Measurements from ENCODE around the gene CWF19L1.
"Not testable (repeated sequence)": the region's sequence is repeated elsewhere in the genome, so short reads cannot be mapped to it uniquely, and the experiment has no call there.

Gene CWF19L1

DNA sequence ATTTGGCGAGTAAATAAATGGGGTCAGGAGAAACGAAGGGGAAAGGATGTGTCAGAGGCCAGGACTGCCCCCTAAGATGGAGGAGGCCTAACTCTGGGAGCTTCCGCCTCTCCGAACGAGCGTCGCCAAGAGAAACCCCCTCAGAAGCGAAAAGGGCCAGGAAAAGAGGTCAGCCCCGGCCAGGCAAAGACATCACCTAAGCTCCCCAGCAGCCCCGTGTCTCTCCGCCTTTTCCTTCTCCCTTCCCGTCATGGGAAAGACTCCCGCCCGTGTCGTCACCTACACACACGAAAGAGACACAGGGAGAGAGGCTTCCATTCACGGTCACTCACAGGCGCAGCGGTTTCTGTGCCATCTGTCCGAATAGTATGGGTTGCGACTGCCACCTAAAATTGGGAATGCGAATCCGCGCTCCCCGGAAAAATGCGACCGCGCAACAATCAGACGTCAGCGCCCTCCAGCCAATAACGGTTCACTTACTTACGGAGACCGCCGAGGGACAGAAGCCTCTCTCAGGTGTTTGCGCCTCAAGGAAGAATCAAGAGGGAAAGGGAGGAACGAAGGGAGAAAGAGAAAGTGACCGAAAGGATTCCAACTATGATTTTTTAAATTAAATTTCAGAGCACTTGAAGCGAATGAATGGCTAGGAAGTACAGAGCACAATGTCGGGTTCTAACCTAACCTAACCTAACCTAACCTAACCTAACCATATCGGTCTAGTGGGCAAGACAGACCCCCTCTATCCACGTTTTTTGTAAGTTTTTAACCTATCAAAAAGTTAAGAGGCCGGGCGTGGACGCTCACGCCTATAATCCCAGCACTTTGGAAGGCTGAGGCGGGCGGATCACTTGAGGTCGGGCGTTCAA is at the start of gene CWF19L1:
TSS of gene CWF19L1 (minus strand) at position 400 of the 866 bp plus-strand sequence. CDS start at position 355, 45 bp downstream.
- peak; percentile 46 to 61 for DNase-seq

DNA sequence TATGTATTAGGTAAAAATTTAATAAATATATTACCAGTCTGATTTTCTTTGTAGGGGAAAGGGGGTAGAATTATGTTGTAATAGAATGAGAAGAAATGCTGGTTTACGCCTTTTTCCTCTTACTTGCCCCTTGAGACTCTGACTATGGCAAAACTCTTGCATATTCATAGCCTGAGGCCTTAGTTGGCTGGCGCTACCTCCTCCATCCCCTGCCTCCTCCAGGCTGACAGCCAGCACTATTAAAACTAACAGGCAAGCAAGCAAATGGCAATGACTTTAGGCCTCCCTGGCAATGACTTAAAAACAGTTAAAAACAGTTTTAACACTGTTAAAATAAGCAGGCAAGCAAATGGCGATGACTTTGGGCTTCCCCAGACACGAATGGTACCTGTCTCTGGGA is 48.2 kb upstream of the CWF19L1 start:
- no peak for DNase-seq

GRCh38 chr10:100311298-100311697 is 43.9 kb upstream of the CWF19L1 start:
- no peak for DNase-seq

- no peak for DNase-seq
These were observed 40.2 kb upstream of the CWF19L1 start for GRCh38 chr10:100307684-100308083.

DNA sequence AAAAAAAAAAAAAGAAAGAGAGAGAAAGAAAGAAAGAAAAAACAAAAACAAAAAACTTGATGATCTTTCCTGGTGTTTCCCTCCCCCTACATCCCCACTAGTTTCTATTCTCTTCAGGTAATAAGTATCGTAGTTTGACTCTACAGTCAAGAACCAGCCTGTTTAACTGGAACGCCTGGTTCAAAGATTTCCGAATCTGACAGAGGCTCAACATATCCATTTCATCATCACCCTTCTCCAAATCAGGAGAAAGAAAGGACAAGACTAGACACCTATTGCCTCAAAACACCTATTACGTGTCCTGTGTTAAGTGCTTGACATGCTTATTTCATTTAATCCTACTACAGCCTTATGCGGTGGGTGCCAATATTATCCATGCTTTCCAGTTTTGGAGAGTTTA is 39.4 kb upstream of the CWF19L1 start:
- DNase-seq, result no peak

DNA sequence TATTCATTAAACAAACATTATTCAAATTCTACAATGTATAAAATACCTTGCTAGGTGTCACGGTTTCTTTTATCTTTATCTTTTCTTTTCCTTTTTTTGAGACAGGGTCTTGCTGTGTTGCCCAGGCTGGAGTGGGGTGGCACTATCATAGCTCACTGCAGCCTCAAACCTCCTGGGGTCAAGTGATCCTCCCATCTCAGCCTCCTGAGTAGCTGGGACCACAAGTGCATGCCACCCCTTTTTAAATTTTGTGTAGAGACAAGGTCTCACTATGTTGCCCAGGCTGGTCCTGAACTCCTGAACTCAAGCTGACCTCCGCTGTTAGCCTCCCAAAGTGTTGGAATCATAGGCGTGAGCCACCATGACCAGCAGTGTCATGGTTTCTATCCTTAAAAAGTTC is 37.0 kb upstream of the CWF19L1 start:
- DNase-seq, result no peak

GRCh38 chr10:100303724-100304319 is 36.4 kb upstream of the CWF19L1 start:
- no peak for DNase-seq

- not testable (repeated sequence) for DNase-seq
These were observed 33.7 kb upstream of the CWF19L1 start for GRCh38 chr10:100301123-100301522.

DNA sequence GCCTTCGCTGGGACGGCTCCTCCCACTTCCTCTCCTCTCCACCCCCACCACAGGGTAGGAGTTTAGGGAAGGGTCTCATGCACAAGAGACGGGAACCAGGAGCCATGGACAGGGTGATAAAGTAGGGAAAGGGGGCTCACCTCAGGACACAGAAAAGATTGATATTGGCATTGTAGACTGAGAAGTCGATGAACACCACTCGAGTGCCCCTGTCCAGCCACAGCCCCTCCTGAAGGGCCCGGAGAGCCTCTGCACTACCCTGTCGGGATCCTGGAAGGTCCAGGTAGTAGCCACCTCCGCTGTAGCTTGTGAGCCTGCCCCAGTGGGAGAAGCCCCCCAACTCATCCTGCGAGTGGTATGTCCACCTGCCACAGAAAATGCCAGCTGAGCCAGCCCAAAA is 29.8 kb upstream of the CWF19L1 start:
- no peak for DNase-seq

DNA sequence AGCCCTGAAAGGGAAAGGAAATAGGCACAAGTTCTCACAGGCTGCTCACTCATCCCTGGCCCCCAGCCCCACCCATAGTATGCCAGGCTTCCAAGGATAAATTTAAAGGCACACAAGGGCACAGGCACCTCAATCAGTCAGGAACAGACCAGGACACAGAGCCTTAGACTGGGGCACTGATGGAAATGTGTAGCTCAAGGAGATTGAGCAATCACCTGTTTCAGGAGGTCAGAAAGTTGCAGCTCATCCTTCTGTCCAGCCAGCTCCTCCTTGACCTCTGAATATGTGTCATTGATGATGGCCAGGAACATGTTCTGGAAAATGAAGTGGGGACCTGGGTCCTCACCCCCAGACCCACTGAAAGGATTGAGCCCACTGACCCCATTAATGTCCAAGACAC is 25.6 kb upstream of the CWF19L1 start:
- no peak for DNase-seq

DNA sequence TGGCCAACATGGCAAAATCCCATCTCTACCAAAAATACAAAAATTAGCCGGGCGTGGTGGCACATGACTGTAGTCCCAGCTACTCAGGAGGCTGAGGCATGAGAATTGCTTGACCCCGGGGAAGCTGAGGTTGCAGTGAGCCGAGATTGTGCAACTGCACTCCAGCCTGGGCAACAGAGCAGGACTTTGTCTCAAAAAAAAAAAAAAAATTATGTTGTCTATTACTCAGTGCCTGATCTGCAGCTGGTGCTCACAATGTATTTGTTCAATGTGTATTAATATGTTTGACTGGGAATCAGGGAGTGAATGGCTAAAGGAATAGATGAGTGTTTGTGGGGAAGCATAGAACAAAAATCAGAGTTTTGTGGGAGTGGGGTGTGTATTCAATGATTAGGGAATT is 24.9 kb upstream of the CWF19L1 start:
- DNase-seq, result not testable (repeated sequence)

- no peak for DNase-seq
These were observed 23.9 kb upstream of the CWF19L1 start for GRCh38 chr10:100291356-100291755.

- DNase-seq, result no peak
These were observed 22.2 kb upstream of the CWF19L1 start for GRCh38 chr10:100289641-100290040.

DNA sequence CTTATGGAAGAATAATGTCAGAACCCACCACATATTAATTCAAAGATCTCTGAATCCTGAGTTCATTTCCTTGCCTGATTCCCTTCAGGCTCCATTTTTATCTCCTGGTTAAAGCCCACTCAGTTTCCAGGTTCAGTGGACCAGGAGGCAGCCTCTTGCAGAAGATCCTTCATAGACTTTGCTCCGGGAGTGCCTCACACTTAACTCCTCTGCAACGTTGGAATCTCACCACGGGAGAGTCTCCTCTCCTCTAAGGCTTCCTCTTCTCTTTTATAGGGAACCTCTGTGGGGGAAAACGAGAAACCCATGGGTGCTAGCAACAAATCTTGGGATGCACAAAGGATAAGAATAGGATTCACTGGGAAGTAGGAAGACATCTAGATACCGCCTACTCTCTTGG is 20.8 kb upstream of the CWF19L1 start:
- no peak for DNase-seq

GRCh38 chr10:100287756-100288155 is 20.3 kb upstream of the CWF19L1 start:
- no peak for DNase-seq

GRCh38 chr10:100286051-100287033 is 18.9 kb upstream of the CWF19L1 start, which contains the start of gene BLOC1S2:
Gene BLOC1S2 (minus strand): TSS chr10:100286680. CDS start chr10:100286659, 21 bp downstream.
- DNase-seq, result peak; percentile 80 to 96

- not testable (repeated sequence) for DNase-seq
These were observed 17.9 kb upstream of the CWF19L1 start for GRCh38 chr10:100285326-100285725.

GRCh38 chr10:100282907-100283306 is 15.5 kb upstream of the CWF19L1 start:
- no peak for DNase-seq

DNA sequence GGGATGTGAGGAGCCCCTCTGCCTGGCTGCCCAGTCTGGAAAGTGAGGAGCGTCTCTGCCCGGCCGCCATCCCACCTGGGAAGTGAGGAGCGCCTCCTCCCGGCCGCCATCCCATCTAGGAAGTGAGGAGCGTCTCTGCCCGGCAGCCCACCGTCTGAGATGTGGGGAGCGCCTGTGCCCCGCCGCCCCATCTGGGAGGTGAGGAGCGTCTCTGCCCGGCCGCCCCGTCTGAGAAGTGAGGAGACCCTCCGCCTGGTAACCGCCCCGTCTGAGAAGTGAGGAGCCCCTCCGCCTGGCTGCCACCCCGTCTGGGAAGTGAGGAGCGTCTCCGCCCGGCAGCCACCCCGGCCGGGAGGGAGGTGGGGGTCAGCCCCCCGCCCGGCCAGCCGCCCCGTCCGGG is 9.5 kb upstream of the CWF19L1 start:
- not testable (repeated sequence) for DNase-seq

DNA sequence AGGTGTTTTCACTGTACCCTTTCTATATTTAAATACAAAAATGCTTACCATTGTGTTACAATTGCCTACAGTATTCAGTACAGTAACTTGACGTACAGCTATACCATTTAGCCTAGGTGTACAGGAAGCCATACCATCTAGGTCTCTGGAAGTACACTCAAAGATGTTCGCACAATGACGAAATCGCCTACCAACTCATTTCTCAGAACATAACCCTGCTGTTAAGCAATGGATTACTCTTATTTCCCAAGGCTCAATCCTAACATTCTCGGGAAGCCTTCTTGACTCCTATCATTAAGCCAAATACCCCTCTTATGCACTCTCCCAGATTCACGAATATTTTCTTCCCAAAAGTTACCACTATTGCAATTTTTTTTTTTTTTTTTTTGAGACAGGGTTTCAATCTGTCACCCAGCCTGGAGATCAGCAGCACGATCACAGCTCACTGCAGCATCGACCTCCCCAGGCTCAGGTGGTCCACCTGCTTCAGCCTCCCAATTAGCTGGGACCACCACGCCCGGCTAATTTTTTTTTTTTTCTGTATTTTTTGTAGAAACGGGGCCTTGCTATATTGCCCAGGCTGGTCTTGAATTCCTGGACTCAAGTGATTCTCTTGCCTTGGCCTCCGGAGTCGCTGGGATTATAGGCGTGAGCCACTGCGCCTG is 1.5 kb downstream of the CWF19L1 start:
- DNase-seq, result no peak

- no peak for DNase-seq
These were observed 13.2 kb downstream of the CWF19L1 start for GRCh38 chr10:100254191-100254590.

GRCh38 chr10:100253041-100253440 is 14.4 kb downstream of the CWF19L1 start:
- no peak for DNase-seq
